ENCODE results near the gene LRRC8A.
"Not testable (repeated sequence)": the region's sequence is repeated elsewhere in the genome, so short reads cannot be mapped to it uniquely, and the experiment has no call there.

Gene LRRC8A

GRCh38 chr9:128923493-128923883 lies 41.6 kb downstream of the LRRC8A start:
- no peak for DNase-seq

- peak; percentile 83 for DNase-seq
These were observed 45.9 kb downstream of the LRRC8A start for GRCh38 chr9:128927731-128928411.

- DNase-seq: no peak
These were observed 46.7 kb downstream of the LRRC8A start for GRCh38 chr9:128928624-128929023.

GRCh38 chr9:128929560-128929959 lies 47.6 kb downstream of the LRRC8A start:
- DNase-seq: no peak

GRCh38 chr9:128933731-128934130 lies 51.8 kb downstream of the LRRC8A start:
- DNase-seq: no peak

GRCh38 chr9:128936171-128936865 lies 54.4 kb downstream of the LRRC8A start:
- no peak for DNase-seq

GRCh38 chr9:128937310-128938165 lies 55.6 kb downstream of the LRRC8A start:
- no peak for DNase-seq

GRCh38 chr9:128940271-128940921 lies 58.5 kb downstream of the LRRC8A start:
- DNase-seq: no peak

- no peak for DNase-seq
These were observed 59.2 kb downstream of the LRRC8A start for GRCh38 chr9:128940946-128941755.

- no peak for DNase-seq
These were observed 62.1 kb downstream of the LRRC8A start for GRCh38 chr9:128943832-128944620.

GRCh38 chr9:128944966-128945365 lies 63.0 kb downstream of the LRRC8A start:
- DNase-seq: not testable (repeated sequence)

- no peak for DNase-seq
These were observed 64.0 kb downstream of the LRRC8A start for GRCh38 chr9:128945798-128946501.

- DNase-seq: no peak
These were observed 64.8 kb downstream of the LRRC8A start for GRCh38 chr9:128946571-128947276.

GRCh38 chr9:128947277-128947526 lies 65.3 kb downstream of the LRRC8A start:
- no peak for DNase-seq

GRCh38 chr9:128947527-128948301 lies 65.8 kb downstream of the LRRC8A start, which contains the start of the genes DOLK and NUP188:
Gene DOLK (minus strand): TSS chr9:128947603. CDS start chr9:128947303, 300 bp downstream.
Gene NUP188 (plus strand): TSS chr9:128947699. CDS start chr9:128947720, 21 bp downstream.
- DNase-seq: peak; percentile 98

- DNase-seq: not testable (repeated sequence)
These were observed 79.5 kb downstream of the LRRC8A start for GRCh38 chr9:128961403-128961802.
